HG02571 (cell line): Measurements from ENCODE around the gene JAKMIP1.

Experiments used
- ATAC-seq: cut with Tn5 transposase; IDR thresholded peaks from one replicate; pipeline ENCODE4 v1.9.1; 2021; ENCODE audit warnings: mild to moderate bottlenecking, moderate library complexity; ENCODE audit not compliant: unreplicated experiment

JAKMIP1 gene

GRCh38 chr4:5976431-5976830 lies 223.9 kb downstream of the JAKMIP1 start:
- no peak for ATAC-seq
